IMR-90 (cell line): ENCODE data around the gene UNC13A. TPM values are rescaled to one million over a fixed set of nuclear protein-coding genes. Genes with fewer than 3 reads are reported as not detected.

Experiments used
- ATAC-seq: fragments of 200-7000 bp; cut with Tn5 transposase; 2 replicates; pipeline ENCODE4 v1.9.1; 2020; ENCODE audit warnings: low read depth, mild to moderate bottlenecking, moderate library complexity
- BruUV-seq: library from RNA; stranded (reverse); fragments of 400-500 nt; replicated peaks from 2 replicates; lab custom pipeline; 2021; lab: Mats Ljungman, UMichigan
- CTCF ChIA-PET: fragments of 300-600 bp; formaldehyde crosslinking; extraction: SDS; loops from one replicate; lab custom pipeline; 2021; ENCODE audit warnings: antibody characterized with exemption; lab: Yijun Ruan, JAX
- POLR2A ChIA-PET: fragments of 300-600 bp; sonication (Branson Sonifier 250); formaldehyde crosslinking; loops from one replicate; lab custom pipeline; 2022; ENCODE audit warnings: antibody characterized with exemption; ENCODE audit not compliant: unreplicated experiment; lab: Charles Lee
- DNase-seq: peaks from one replicate; pipeline ENCODE4 v3.0.0; 2013
- H2AFZ ChIP-seq: replicated peaks from 2 replicates; pipeline ENCODE3; 2013; ENCODE audit warnings: low read length, mild to moderate bottlenecking; ENCODE audit not compliant: poor library complexity
- H2AK5ac ChIP-seq: 2 replicates; pipeline ENCODE4 v1.6.1; 2013; ENCODE audit warnings: low read depth, low read length, inconsistent platforms
- H2AK9ac ChIP-seq: replicated peaks from 2 replicates; pipeline ENCODE3; 2013; ENCODE audit warnings: mild to moderate bottlenecking, low read depth, low read length, moderate library complexity; ENCODE audit not compliant: poor library complexity
- H2BK120ac ChIP-seq: 2 replicates; pipeline ENCODE4 v1.6.1; 2013; ENCODE audit warnings: low read depth, low read length, inconsistent platforms
- H2BK15ac ChIP-seq: 3 replicates; pipeline ENCODE4 v1.6.1; 2013; ENCODE audit warnings: low read depth, low read length, inconsistent platforms
- H2BK20ac ChIP-seq: 2 replicates; pipeline ENCODE4 v1.6.1; 2013; ENCODE audit warnings: low read depth, mild to moderate bottlenecking, inconsistent platforms, low read length, moderate library complexity
- H2BK5ac ChIP-seq: 2 replicates; pipeline ENCODE4 v1.6.1; 2013; ENCODE audit warnings: mild to moderate bottlenecking, low read depth, low read length, inconsistent platforms; ENCODE audit not compliant: poor library complexity, severe bottlenecking
- H3K14ac ChIP-seq: replicated peaks from 2 replicates; pipeline ENCODE4 v1.6.1; 2013; ENCODE audit warnings: low read depth, low read length, inconsistent platforms
- H3K18ac ChIP-seq: 2 replicates; pipeline ENCODE4 v1.6.1; 2013; ENCODE audit warnings: low read depth, low read length, control low read depth
- H3K23ac ChIP-seq: 2 replicates; pipeline ENCODE4 v1.6.1; 2013; ENCODE audit warnings: low read depth, low read length, inconsistent platforms
- H3K27ac ChIP-seq: 2 replicates; pipeline ENCODE4 v1.5.1; 2013; ENCODE audit warnings: mild to moderate bottlenecking, control low read depth, low read length; ENCODE audit not compliant: insufficient read depth
- H3K27me3 ChIP-seq: 2 replicates; pipeline ENCODE4 v1.6.1; 2013; ENCODE audit warnings: low read length; ENCODE audit not compliant: control insufficient read depth, insufficient read depth
- H3K36me3 ChIP-seq: 2 replicates; pipeline ENCODE4 v1.6.1; 2013; ENCODE audit warnings: low read length, mixed read lengths; ENCODE audit not compliant: control insufficient read depth, insufficient read depth
- H3K4ac ChIP-seq: 2 replicates; pipeline ENCODE4 v1.6.1; 2013; ENCODE audit warnings: low read depth, low read length, inconsistent platforms
- H3K4me1 ChIP-seq: 2 replicates; pipeline ENCODE4 v1.6.1; 2013; ENCODE audit warnings: low read length, mixed read lengths; ENCODE audit not compliant: control insufficient read depth, insufficient read depth
- H3K4me2 ChIP-seq: 2 replicates; pipeline ENCODE4 v1.6.1; 2013; ENCODE audit warnings: low read depth, mild to moderate bottlenecking, control low read depth, low read length, moderate library complexity
- H3K4me3 ChIP-seq: 2 replicates; pipeline ENCODE4 v1.5.1; 2013; ENCODE audit warnings: low read depth, mild to moderate bottlenecking, control low read depth, low read length, moderate library complexity; ENCODE audit not compliant: insufficient read depth
- H3K56ac ChIP-seq: 2 replicates; pipeline ENCODE4 v1.6.1; 2013; ENCODE audit warnings: low read length, inconsistent platforms; ENCODE audit not compliant: insufficient read depth; ENCODE audit errors: extremely low read depth
- H3K79me1 ChIP-seq, 2 experiments: 2 replicates each; pipeline ENCODE4 v1.6.1; 2013; ENCODE audit warnings: low read length in 2 of 2, inconsistent platforms in 1 of 2, low read depth in 1 of 2
- H3K9ac ChIP-seq: 2 replicates; pipeline ENCODE4 v1.6.1; 2013; ENCODE audit warnings: low read depth, low read length, control low read depth
- H3K9me1 ChIP-seq: 2 replicates; pipeline ENCODE4 v1.6.1; 2013; ENCODE audit warnings: low read length, inconsistent platforms; ENCODE audit not compliant: insufficient read depth
- H3K9me3 ChIP-seq: 2 replicates; pipeline ENCODE4 v1.6.1; 2013; ENCODE audit warnings: low read length; ENCODE audit not compliant: control insufficient read depth, insufficient read depth
- H4K20me1 ChIP-seq: 2 replicates; pipeline ENCODE4 v1.6.1; 2013; ENCODE audit warnings: low read length, inconsistent platforms; ENCODE audit not compliant: insufficient read depth
- H4K5ac ChIP-seq: 2 replicates; pipeline ENCODE4 v1.6.1; 2013; ENCODE audit warnings: mild to moderate bottlenecking, low read depth, low read length, control low read depth
- H4K8ac ChIP-seq, 2 experiments: 2 replicates each; pipeline ENCODE4 v1.6.1; 2013; ENCODE audit warnings: low read depth in 2 of 2, low read length in 2 of 2, control low read depth in 1 of 2, inconsistent platforms in 1 of 2
- H4K91ac ChIP-seq: 2 replicates; pipeline ENCODE4 v1.6.1; 2013; ENCODE audit warnings: low read depth, low read length, inconsistent platforms; ENCODE audit not compliant: insufficient read depth
- CEBPB ChIP-seq: IDR thresholded peaks from 2 replicates; pipeline ENCODE4 v1.6.1; 2012; ENCODE audit warnings: low read depth, low read length, improper control_type of control experiment
- CHD1 ChIP-seq: IDR thresholded peaks from 2 replicates; pipeline ENCODE4 v1.6.1; 2012; ENCODE audit warnings: low read depth, low read length, improper control_type of control experiment
- FOS ChIP-seq: fragments of 150-350 bp; IDR thresholded peaks from 2 replicates; pipeline ENCODE4 v1.6.1; 2016; ENCODE audit warnings: low read depth, low read length
- MAFK ChIP-seq: IDR thresholded peaks from 2 replicates; pipeline ENCODE4 v1.6.1; 2012; ENCODE audit warnings: low read depth, low read length, improper control_type of control experiment
- NFE2L2 ChIP-seq: fragments of 150-350 bp; IDR thresholded peaks from 2 replicates; pipeline ENCODE4 v1.6.1; 2016; ENCODE audit warnings: low read depth, mild to moderate bottlenecking, low read length
- POLR2A ChIP-seq: IDR thresholded peaks from 2 replicates; pipeline ENCODE4 v1.6.1; 2012; ENCODE audit warnings: mild to moderate bottlenecking, low read depth, low read length
- WGBS, 2 experiments: methylation state at CpG; one replicate each; pipeline versions ENCODE4 v1.1.5 to v1.1.7; 2013; ENCODE audit warnings: missing lambda C conversion rate in 2 of 2; ENCODE audit not compliant: insufficient read length in 1 of 2; ENCODE audit errors: extremely low coverage in 2 of 2; 5-methylcytosine and 5-hydroxymethylcytosine counted together
- dilution Hi-C: fragments of 300-500 bp; cut with HindIII; formaldehyde crosslinking; loops from one replicate; pipeline ENCODE4 v1.14.3; 2018; ENCODE audit warnings: low sequenced_read_pairs; ENCODE audit not compliant: unreplicated experiment
- in situ Hi-C: fragments of 300-500 bp; cut with MboI; formaldehyde crosslinking; loops from 3 replicates; pipeline ENCODE4 v1.14.3; 2019; ENCODE audit warnings: low sequenced_read_pairs, inconsistent platforms, mixed read lengths
- intact Hi-C: fragments of 100-400 bp; cut with micrococcal nuclease; formaldehyde crosslinking; loops from 2 replicates; pipeline ENCODE4 v1.10.0; 2022
- polyA plus RNA-seq, 3 experiments: library from polyadenylated mRNA; depleted of rRNA; stranded (reverse); fragments of >200 nt; gene quantifications; 2 replicates each; pipeline ENCODE4 v1.2.3, GENCODE V29; 2012; ENCODE audit warnings: low replicate concordance in 1 of 3
- total RNA-seq: library from RNA; depleted of rRNA; stranded (reverse); fragments of >200 nt; gene quantifications from 2 replicates; pipeline ENCODE4 v1.2.3, GENCODE V29; 2012
- TF ChIP-seq, protein P1 (sequence below): fragments of 150-350 bp; IDR thresholded peaks from 2 replicates; pipeline ENCODE4 v1.6.1; 2017; ENCODE audit warnings: mild to moderate bottlenecking, antibody characterized with exemption, low read length, low read depth
- TF ChIP-seq, protein P2 (sequence below): fragments of 150-350 bp; IDR thresholded peaks from 2 replicates; pipeline ENCODE4 v1.6.1; 2016; ENCODE audit warnings: low read depth, mild to moderate bottlenecking, low read length, moderate library complexity, borderline replicate concordance
- TF ChIP-seq, protein P3 (sequence below): conservative IDR thresholded peaks from 2 replicates; pipeline ENCODE4 v1.5.1; 2012; ENCODE audit warnings: mild to moderate bottlenecking, low read depth, low read length, improper control_type of control experiment

Gene UNC13A
- total and polyA plus RNA-seq, 2 of the 4 experiments (the other 2 are of a cell fraction) = 0.18 to 0.22 TPM

DNA sequence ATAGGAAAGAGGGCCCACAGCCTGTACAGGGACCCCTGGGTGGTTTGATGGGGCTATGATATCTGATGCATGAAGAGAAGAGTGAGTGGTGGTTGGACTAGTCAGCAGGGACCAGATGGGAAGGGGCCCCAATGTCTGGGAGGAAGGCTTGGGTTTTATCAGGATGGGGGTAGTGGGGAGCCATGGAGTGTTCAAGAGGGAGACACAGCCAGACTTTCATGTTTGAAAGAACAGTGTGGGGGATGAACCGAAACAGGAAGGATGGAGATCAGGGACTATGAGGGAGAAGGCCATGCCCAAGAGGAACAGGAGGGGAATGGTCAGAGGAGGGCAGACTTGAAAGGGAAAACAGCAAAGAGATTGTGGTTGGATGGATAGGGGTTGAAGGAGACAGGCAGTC lies 63.1 kb downstream of the UNC13A start:
- H3K4me2 ChIP-seq = no peak overlapping the region
- no peak overlapping the region for H2BK5ac ChIP-seq
- DNase-seq = no peak
- no peaks in the 10 kb centered on the region for H3K9me1 ChIP-seq
- H4K5ac ChIP-seq = no peak overlapping the region
- no peak overlapping the region for H3K27ac ChIP-seq
- no peak overlapping the region for H3K4me3 ChIP-seq
- TF ChIP-seq, protein P1, sequence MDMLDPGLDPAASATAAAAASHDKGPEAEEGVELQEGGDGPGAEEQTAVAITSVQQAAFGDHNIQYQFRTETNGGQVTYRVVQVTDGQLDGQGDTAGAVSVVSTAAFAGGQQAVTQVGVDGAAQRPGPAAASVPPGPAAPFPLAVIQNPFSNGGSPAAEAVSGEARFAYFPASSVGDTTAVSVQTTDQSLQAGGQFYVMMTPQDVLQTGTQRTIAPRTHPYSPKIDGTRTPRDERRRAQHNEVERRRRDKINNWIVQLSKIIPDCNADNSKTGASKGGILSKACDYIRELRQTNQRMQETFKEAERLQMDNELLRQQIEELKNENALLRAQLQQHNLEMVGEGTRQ = no peak
- TF ChIP-seq CEBPB (no peak), CHD1 (no peak), POLR2A (no peak), NFE2L2 (no peak), MAFK (no peak), FOS (no peak)
- TF ChIP-seq, protein P2, sequence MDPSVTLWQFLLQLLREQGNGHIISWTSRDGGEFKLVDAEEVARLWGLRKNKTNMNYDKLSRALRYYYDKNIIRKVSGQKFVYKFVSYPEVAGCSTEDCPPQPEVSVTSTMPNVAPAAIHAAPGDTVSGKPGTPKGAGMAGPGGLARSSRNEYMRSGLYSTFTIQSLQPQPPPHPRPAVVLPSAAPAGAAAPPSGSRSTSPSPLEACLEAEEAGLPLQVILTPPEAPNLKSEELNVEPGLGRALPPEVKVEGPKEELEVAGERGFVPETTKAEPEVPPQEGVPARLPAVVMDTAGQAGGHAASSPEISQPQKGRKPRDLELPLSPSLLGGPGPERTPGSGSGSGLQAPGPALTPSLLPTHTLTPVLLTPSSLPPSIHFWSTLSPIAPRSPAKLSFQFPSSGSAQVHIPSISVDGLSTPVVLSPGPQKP = no peak
- TF ChIP-seq, protein P3, sequence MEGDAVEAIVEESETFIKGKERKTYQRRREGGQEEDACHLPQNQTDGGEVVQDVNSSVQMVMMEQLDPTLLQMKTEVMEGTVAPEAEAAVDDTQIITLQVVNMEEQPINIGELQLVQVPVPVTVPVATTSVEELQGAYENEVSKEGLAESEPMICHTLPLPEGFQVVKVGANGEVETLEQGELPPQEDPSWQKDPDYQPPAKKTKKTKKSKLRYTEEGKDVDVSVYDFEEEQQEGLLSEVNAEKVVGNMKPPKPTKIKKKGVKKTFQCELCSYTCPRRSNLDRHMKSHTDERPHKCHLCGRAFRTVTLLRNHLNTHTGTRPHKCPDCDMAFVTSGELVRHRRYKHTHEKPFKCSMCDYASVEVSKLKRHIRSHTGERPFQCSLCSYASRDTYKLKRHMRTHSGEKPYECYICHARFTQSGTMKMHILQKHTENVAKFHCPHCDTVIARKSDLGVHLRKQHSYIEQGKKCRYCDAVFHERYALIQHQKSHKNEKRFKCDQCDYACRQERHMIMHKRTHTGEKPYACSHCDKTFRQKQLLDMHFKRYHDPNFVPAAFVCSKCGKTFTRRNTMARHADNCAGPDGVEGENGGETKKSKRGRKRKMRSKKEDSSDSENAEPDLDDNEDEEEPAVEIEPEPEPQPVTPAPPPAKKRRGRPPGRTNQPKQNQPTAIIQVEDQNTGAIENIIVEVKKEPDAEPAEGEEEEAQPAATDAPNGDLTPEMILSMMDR = no peak
- no peaks in the 10 kb centered on the region for H3K79me1 ChIP-seq
- no peak overlapping the region for H3K14ac ChIP-seq
- no peaks in the 10 kb centered on the region for H4K20me1 ChIP-seq
- ChIA-PET CTCF (no interaction called here), POLR2A (no interaction called here)
- H3K9ac ChIP-seq = no peak overlapping the region
- H4K8ac ChIP-seq = no peak overlapping the region
- H3K18ac ChIP-seq = no peak overlapping the region
- dilution Hi-C loops = no loop called here
- ATAC-seq = no peak
- no peaks in the 10 kb centered on the region for H3K36me3 ChIP-seq
- no peak overlapping the region for H2BK15ac ChIP-seq
- intact Hi-C loops = no loop called here
- H2AFZ ChIP-seq = no peak overlapping the region
- no peak overlapping the region for H3K56ac ChIP-seq
- H3K27me3 ChIP-seq = peaks cover 7% of the 10 kb centered on the region
- BruUV-seq = no TSS peak
- in situ Hi-C loops = no loop called here
- H3K4ac ChIP-seq = no peak overlapping the region
- 100% methylated on average over 1 of the region's 1 CpG; no CpG with 5 or more reads in 1 of the 2 experiments for WGBS, 2 experiments
- peaks cover 7% of the 10 kb centered on the region for H3K9me3 ChIP-seq
- no peak overlapping the region for H4K91ac ChIP-seq
- H2AK9ac ChIP-seq = no peak overlapping the region
- no peak overlapping the region for H2BK120ac ChIP-seq
- H2BK20ac ChIP-seq = no peak overlapping the region
- no peak overlapping the region for H2AK5ac ChIP-seq
- no peaks in the 10 kb centered on the region for H3K4me1 ChIP-seq
- no peak overlapping the region for H3K23ac ChIP-seq
